Measurements from ENCODE around the gene LYZ.

- TF ChIP-seq CTCF (IDR thresholded peaks at IDR 0.05; ENCODE audit: extremely low read depth in 1 of 2, insufficient read depth in 1 of 2, low read depth in 1 of 2, low read length in 2 of 2) (no peak), EZH2 (IDR thresholded peaks at IDR 0.05; ENCODE audit: borderline replicate concordance, low read depth, low read length, severe bottlenecking) (no peak)
Observed at GRCh38 chr12:69389831-69390230, 41.6 kb downstream of the LYZ start.
